HepG2 (cell line): ENCODE data around the gene HOXA5. TPM values are rescaled to one million over a fixed set of nuclear protein-coding genes. Genes with fewer than 3 reads are reported as not detected.
A peak's percentile ranks its signal among the peaks of the same experiment; 100 is the strongest.

Experiments used
- ATF3 ChIP-seq: sonication (generic); formaldehyde crosslinking; IDR thresholded peaks from 2 replicates; pipeline ENCODE4 v1.4.0; 2020; ENCODE audit warnings: missing genetic modification reagents
- DRAP1 ChIP-seq: IDR thresholded peaks from 2 replicates; pipeline ENCODE4 v1.6.1; 2016; ENCODE audit warnings: missing genetic modification reagents, missing compliant biosample characterization
- ETS1 ChIP-seq: sonication (generic); formaldehyde crosslinking; IDR thresholded peaks from 2 replicates; pipeline ENCODE4 v1.4.0; 2020; ENCODE audit warnings: missing genetic modification reagents
- HCFC1 ChIP-seq: fragments of 150-350 bp; IDR thresholded peaks from 2 replicates; pipeline ENCODE4 v1.6.1; 2014; ENCODE audit warnings: low read depth, low read length
- KDM2A ChIP-seq: sonication (generic); formaldehyde crosslinking; IDR thresholded peaks from 2 replicates; pipeline ENCODE4 v1.4.0; 2020; ENCODE audit warnings: low read depth, missing genetic modification reagents, borderline replicate concordance
- NPAS2 ChIP-seq: sonication (generic); formaldehyde crosslinking; IDR thresholded peaks from 2 replicates; pipeline ENCODE4 v1.8.0; 2022; ENCODE audit warnings: mild to moderate bottlenecking, missing genetic modification reagents, borderline replicate concordance
- PLSCR1 ChIP-seq: sonication (generic); formaldehyde crosslinking; IDR thresholded peaks from 2 replicates; pipeline ENCODE4 v1.5.0; 2020; ENCODE audit warnings: missing genetic modification reagents, mild to moderate bottlenecking, borderline replicate concordance
- SCMH1 ChIP-seq: sonication (generic); formaldehyde crosslinking; IDR thresholded peaks from 2 replicates; pipeline ENCODE4 v1.9.0; 2021; ENCODE audit warnings: missing genetic modification reagents, mild to moderate bottlenecking, borderline replicate concordance
- SRSF1 ChIP-seq: fragments of 200-400 bp; formaldehyde crosslinking; optimal IDR thresholded peaks from 2 replicates; pipeline ENCODE3; 2017; ENCODE audit warnings: mild to moderate bottlenecking, low read depth, low read length, moderate library complexity
- ZNF430 ChIP-seq: sonication (generic); formaldehyde crosslinking; IDR thresholded peaks from 2 replicates; pipeline ENCODE4 v1.9.0; 2021; ENCODE audit warnings: mild to moderate bottlenecking, missing genetic modification reagents
- ZNF441 ChIP-seq: sonication (generic); formaldehyde crosslinking; IDR thresholded peaks from 2 replicates; pipeline ENCODE4 v1.7.0; 2021; ENCODE audit warnings: missing genetic modification reagents, borderline replicate concordance
- ZNF691 ChIP-seq: sonication (generic); formaldehyde crosslinking; IDR thresholded peaks from 2 replicates; pipeline ENCODE4 v1.4.0; 2020; ENCODE audit warnings: missing genetic modification reagents, low read depth, mild to moderate bottlenecking, borderline replicate concordance
- ZNF737 ChIP-seq: sonication (generic); formaldehyde crosslinking; IDR thresholded peaks from 2 replicates; pipeline ENCODE4 v1.5.0; 2020; ENCODE audit warnings: missing genetic modification reagents, mild to moderate bottlenecking, borderline replicate concordance
- ZNF766 ChIP-seq: sonication (generic); formaldehyde crosslinking; IDR thresholded peaks from 2 replicates; pipeline ENCODE4 v1.5.0; 2020; ENCODE audit warnings: missing genetic modification reagents, borderline replicate concordance
- polyA plus RNA-seq, 8 experiments: library from polyadenylated mRNA; depleted of rRNA in 3 of 8; stranded (reverse) in 7 of 8; unstranded in 1 of 8; fragments of >200 nt; fragmentation: Illumina TruSeq in 4 of 8; extraction: Trizol in 4 of 8; gene quantifications; 2 replicates each; pipeline versions ENCODE4 v1.2.1 to v1.2.3, GENCODE V29; 2011 to 2016; ENCODE audit warnings: low read depth in 4 of 8, missing spikeins in 1 of 8, mixed read lengths in 1 of 8; ENCODE audit not compliant: insufficient read depth in 1 of 8
- total RNA-seq, 5 experiments: library from RNA; depleted of rRNA; stranded (reverse); fragments of >200 nt; fragmentation: Illumina TruSeq; extraction: Trizol; gene quantifications; 2 replicates each; pipeline ENCODE4 v1.2.3, GENCODE V29; 2016; ENCODE audit warnings: low read depth in 1 of 5
- TF ChIP-seq, protein P1 (sequence below): sonication (generic); formaldehyde crosslinking; IDR thresholded peaks from 2 replicates; pipeline ENCODE4 v1.4.0; 2020; ENCODE audit warnings: missing genetic modification reagents
- TF ChIP-seq, protein P2 (sequence below): sonication (generic); formaldehyde crosslinking; conservative IDR thresholded peaks from 2 replicates; pipeline ENCODE4 v1.4.0; 2020; ENCODE audit warnings: missing genetic modification reagents
- TF ChIP-seq, protein P3 (sequence below), 2 experiments: fragments of 450-650 bp in 1 of 2; sonication (generic) in 1 of 2; formaldehyde crosslinking; IDR thresholded peaks; 2 replicates each; pipeline versions ENCODE4 v1.5.0 to v1.8.0; 2020 to 2022; ENCODE audit warnings: mild to moderate bottlenecking in 1 of 2, missing genetic modification reagents in 1 of 2
- TF ChIP-seq, protein P4 (sequence below): sonication (generic); formaldehyde crosslinking; IDR thresholded peaks from 2 replicates; pipeline ENCODE4 v1.4.0; 2020; ENCODE audit warnings: missing genetic modification reagents, borderline replicate concordance

Gene HOXA5
- total and polyA plus RNA-seq, 2 of the 13 experiments (the other 11 are each of a cell fraction or from before 2014, with no cell fraction given), result 3.2 to 3.6 TPM

DNA sequence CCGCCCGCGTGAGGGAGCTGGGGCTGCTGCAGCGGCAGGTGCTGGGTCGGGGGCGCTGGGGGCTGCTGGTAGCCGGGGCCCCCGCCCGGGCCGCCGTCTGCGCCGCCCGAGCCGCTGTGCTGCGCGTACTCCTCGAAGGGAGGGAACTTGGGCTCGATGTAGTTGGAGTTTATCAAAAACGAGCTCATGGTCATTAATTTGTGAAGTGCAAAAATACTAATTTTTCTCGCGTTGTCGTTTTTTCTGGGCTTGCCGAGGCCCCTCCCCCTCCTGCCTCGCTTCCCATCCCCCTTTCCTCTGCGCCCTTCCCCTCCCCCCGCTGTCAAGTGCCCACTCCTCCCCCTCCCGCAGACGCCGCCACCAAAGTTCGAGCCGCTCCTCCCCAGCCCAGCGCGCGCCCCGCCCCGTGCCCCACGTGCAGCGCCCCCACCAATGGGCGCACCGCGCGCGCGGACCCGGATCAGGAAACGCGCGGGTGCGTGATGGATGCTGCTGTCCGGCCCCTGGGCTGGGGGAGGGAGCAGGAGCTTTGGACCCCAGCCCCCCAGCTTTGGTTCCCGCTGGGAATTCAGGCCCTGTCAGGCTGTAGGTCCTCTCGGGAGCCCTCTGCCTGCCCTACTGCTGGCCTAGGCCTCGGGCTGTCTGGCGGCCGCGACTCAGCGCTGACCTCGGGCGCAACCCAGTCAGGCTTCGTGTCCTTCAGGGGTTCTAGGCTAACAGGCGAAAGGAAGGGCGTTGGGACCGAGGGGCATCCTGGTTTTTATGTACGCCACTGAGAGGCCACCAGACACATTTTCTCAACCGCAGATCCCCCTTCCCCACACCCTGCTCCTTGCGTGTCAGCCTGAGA, 12.7 kb downstream of the HOXA5 start, which contains the start of gene HOXA4 (continued):
- TF ChIP-seq KDM2A (CRISPR knock-in tag) (peak; percentile 82), HCFC1 (no peak), DRAP1 (CRISPR knock-in tag) (peak; percentile 47; the same call in 1 of the 2 replicates), ZNF766 (CRISPR knock-in tag) (no peak), PLSCR1 (no peak), ETS1 (CRISPR knock-in tag) (no peak), NPAS2 (CRISPR knock-in tag) (no peak), ZNF691 (no peak), ZNF430 (CRISPR knock-in tag) (peak; percentile 71; the same call in 1 of the 2 replicates), SCMH1 (CRISPR knock-in tag) (no peak), SRSF1 (no peak), ZNF737 (CRISPR knock-in tag) (no peak), ATF3 (CRISPR knock-in tag) (no peak), ZNF441 (no peak)
- TF ChIP-seq, protein P1, sequence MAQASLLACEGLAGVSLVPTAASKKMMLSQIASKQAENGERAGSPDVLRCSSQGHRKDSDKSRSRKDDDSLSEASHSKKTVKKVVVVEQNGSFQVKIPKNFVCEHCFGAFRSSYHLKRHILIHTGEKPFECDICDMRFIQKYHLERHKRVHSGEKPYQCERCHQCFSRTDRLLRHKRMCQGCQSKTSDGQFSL, result no peak; the same call in 1 of the 2 replicates
- TF ChIP-seq, protein P2, sequence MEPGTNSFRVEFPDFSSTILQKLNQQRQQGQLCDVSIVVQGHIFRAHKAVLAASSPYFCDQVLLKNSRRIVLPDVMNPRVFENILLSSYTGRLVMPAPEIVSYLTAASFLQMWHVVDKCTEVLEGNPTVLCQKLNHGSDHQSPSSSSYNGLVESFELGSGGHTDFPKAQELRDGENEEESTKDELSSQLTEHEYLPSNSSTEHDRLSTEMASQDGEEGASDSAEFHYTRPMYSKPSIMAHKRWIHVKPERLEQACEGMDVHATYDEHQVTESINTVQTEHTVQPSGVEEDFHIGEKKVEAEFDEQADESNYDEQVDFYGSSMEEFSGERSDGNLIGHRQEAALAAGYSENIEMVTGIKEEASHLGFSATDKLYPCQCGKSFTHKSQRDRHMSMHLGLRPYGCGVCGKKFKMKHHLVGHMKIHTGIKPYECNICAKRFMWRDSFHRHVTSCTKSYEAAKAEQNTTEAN, result no peak
- TF ChIP-seq, protein P3, sequence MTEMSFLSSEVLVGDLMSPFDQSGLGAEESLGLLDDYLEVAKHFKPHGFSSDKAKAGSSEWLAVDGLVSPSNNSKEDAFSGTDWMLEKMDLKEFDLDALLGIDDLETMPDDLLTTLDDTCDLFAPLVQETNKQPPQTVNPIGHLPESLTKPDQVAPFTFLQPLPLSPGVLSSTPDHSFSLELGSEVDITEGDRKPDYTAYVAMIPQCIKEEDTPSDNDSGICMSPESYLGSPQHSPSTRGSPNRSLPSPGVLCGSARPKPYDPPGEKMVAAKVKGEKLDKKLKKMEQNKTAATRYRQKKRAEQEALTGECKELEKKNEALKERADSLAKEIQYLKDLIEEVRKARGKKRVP (CRISPR knock-in tag; IDR thresholded peaks at IDR 0.05), result no peak
- TF ChIP-seq, protein P4, sequence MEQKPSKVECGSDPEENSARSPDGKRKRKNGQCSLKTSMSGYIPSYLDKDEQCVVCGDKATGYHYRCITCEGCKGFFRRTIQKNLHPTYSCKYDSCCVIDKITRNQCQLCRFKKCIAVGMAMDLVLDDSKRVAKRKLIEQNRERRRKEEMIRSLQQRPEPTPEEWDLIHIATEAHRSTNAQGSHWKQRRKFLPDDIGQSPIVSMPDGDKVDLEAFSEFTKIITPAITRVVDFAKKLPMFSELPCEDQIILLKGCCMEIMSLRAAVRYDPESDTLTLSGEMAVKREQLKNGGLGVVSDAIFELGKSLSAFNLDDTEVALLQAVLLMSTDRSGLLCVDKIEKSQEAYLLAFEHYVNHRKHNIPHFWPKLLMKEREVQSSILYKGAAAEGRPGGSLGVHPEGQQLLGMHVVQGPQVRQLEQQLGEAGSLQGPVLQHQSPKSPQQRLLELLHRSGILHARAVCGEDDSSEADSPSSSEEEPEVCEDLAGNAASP, result 0 out of 2 replicates have a peak, but pooled peaks have one; percentile 51
